CD1c-positive myeloid dendritic cell (primary cell): Measurements from ENCODE around the gene NUP210.
A peak's percentile ranks its signal among the peaks of the same experiment; 100 is the strongest.

ENCODE experiments used
- DNase-seq: peaks from one replicate; pipeline ENCODE4 v3.0.0-alpha.2; 2016; ENCODE audit errors: extremely low spot score

Gene NUP210

DNA sequence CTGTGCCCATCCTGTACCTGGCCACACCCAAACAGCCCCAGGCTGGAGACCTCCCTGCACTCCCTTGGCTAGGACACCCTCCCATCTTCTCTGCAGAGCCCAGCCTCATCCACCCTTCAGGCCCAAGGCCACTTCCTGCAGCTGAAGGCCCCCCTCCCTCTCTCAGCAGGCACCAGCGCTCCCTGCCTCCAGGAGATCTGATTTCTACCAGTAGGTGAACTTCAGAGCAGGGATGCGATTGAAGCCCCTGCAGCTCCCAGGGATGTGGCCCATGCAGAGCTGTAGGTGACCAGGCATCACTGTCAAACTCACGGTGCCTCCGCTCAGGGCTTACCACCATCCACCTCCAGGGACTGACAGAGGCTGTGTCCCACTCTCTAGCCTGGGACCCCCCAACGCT, 96.3 kb downstream of the NUP210 start:
- no peak for DNase-seq

DNA sequence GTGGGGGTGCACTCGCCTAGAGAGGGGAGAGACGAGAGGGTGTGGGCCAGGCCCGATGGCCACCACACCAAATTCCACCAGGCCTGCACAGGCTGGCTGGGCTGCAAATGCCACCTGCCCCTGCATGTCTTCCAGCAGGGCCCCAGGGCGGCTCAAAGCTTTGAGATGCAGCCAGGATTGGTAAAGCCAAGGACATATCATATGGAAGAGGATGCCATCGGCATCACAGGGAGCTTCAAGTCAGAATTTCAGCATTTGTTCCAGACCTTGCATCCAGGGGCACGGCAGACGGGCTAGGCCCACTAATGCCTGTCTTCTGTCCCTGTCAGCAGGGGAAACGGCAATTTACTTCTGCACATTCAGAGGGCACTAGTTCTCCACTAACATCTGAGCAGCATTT, 97.8 kb downstream of the NUP210 start:
- no peak for DNase-seq

DNA sequence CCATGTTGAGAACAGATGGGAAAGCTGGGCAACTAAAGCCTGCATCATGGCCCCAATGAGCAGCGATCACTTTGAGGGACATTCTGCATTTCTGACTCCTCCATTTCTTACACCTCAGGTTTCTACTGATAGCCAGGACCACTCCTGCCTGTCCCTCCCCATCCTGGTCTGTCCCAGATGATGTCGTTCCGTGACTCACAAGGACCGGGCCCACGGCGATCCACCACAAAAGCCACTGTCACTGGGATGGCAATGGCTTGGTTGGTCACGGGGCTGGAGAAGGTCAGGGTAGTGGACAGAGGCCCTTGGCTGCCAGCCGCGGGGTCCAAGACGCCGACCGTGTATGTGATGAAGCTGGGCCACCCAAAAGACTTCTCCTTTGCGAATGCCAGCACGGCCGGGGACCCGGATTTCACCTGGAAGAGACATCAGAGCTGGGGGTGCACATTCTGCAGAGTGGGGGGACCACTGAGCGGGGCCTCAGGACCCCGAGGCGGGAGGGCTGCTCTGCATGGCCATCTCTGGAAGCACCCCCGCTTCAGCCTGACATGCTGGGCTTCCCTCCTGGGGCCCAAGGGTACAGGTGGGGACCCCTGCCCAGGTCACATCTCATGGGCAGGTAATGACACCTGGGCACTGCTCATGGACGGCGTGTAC, 100.4 kb downstream of the NUP210 start:
- DNase-seq: no peak

DNA sequence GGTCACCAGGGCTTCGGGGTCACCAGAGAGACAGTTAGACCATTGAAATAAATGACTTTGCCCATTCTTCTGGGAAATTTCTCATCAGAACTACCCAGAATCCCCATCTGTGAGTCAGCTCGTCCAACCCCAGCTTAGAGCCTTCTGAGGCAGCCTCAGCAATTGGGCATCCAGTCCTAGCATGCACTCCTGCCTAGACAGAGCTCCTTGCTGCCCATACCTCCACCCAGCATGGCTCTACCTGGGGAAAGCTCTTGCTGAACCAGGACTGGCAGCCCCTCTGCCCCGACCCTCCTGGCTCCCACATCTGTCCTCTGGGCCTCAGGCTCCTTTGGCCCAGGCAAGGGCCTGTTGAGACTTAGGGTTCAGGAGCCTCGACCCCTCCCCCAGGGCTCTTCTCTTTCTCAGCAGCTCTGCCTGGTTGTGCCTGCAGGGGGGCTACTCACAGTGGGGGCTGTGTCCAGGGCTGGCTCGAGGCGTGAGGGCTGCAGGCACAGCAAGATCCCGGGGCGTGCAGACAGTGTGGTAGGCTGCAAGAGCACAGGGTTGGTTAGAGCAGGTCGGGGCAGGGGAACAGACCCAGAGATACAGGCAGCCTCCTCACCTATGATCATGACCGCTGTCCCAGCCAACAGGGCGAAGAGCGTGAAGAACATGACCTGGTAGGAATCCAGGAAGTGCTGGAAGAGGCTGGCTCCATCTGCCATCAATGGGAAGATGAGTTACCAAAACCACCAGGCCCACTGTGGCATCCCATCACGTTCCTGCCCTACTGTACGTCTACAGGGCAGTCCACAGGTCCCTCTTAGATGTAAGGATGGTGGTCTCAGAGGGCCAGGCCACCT, 101.3 kb downstream of the NUP210 start:
- DNase-seq: no peak

DNA sequence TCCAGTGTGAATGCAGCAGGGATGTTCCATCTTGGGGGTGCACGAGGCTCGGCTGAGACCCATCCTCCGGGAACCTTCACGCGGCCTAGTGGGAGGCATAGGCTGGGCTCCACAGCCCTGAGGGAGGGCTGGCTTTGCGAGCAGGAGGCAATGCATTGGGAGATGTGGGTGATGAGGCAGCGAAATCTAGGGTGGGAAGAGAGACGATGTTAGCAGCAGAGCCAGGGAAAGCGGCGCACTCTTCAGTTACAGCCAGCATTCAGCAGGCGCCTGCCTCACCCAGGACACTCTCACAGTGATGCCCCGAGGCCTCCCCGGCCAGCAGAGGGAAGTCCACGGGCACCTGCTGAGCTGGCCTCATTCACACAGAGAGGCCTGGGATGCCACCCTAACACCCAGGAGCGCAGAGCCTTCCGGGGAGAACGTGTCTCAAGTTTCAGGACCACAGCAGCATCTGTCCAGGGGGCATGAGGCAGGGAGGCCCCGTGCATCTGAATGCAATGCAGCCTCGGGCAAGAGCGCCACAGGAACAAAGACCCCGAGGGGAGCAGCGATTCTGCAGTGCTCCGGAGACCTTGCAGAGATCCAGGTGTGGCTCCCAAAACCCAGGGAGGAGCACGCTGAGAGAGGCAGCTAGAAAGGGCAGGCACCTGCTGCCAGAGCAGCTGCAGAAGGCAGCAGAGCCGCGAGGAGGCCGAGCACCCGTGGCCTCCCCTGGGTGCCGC, 102.4 kb downstream of the NUP210 start:
- DNase-seq: no peak

GRCh38 chr3:13316603-13317002, 103.5 kb downstream of the NUP210 start:
- no peak for DNase-seq

- no peak for DNase-seq
These were observed 105.2 kb downstream of the NUP210 start for GRCh38 chr3:13314877-13315276.

GRCh38 chr3:13313813-13314212, 106.3 kb downstream of the NUP210 start:
- no peak for DNase-seq

- no peak for DNase-seq
These were observed 111.1 kb downstream of the NUP210 start for GRCh38 chr3:13309004-13309403.

DNA sequence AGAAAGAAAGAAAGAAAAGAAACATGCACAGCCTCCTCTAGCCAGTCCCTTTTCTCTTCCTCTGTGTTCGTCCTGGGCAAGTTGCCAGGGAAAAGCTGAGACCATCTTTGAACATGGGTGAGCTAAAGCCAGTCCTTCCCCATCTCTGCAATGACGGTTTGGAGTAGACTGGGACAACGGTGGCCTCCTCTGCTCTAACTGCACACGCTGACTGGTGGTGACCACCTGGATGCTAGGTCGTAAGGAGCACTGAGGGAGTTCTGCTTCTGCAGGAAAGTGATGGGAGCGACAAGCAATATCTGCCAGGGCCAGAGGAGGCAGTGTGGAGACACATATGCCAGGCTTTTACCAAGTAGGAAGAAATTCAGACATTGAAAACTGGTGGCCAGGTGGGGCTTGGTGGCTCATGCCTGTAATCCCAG, 111.7 kb downstream of the NUP210 start:
- DNase-seq: peak; percentile 40

DNA sequence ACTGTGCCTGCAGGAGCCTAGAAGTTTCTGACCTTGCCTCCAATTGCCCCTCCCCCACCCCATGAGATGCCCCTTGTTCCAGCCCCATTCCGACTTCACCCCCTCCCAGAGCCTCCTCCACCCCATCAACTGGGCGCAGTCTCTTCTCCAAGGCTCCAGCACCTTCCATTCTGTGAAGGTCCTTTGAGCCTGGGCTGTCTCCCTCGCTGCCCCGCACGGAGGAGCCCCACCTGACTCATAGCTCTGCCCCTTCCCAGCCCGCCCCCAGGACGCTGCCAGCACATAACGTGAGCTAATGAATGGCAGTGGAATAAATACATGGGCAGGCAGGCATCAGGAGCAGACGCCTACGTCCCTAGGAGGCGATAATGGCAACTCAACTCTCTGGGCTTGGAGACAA, 113.1 kb downstream of the NUP210 start:
- no peak for DNase-seq

- DNase-seq: no peak
These were observed 114.5 kb downstream of the NUP210 start for GRCh38 chr3:13305623-13306022.

DNA sequence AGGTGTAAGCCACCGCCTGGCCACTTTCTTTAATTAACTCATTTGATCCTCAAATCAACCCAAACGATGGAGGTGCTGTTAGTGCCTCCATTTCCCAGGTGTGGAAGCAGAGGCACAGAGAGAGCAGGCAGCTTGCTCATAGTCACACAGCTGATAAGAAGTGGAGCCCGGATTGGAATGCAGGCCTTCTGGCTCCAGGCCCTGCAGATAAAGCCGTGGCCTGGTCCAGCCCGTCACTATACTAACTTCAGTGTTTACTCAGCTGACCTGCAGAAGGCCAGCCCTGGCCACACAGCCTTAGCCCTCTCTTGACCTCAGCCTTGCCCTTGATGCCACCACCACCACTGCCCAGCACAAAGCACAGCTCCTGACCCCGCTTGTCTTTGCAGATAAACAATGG, 116.7 kb downstream of the NUP210 start:
- DNase-seq: no peak

GRCh38 chr3:13301286-13301987, 118.7 kb downstream of the NUP210 start:
- DNase-seq: peak; percentile 69

- no peak for DNase-seq
These were observed 119.4 kb downstream of the NUP210 start for GRCh38 chr3:13300546-13301285.

GRCh38 chr3:13299531-13300155, 120.5 kb downstream of the NUP210 start:
- DNase-seq: no peak

DNA sequence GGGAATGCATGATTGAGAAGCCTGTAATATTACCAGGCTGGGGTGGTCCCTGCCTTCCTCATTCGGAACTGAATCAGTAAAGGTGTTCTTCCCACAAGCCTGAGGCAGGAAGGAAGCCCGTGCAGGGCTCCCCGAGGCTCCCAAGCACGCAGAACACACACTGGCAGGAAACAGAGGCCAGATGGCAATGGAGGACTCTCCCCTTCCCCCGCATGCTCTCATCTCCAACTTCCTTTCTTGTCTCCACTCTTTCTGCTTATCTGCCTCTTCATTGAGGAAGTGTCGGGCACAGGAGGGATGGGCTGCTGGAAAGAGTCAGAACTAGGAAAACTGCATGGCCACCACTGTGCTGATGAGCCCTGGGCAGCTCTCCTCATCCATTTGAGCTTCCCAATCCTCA, 123.5 kb downstream of the NUP210 start:
- DNase-seq: no peak

- no peak for DNase-seq
These were observed 125.4 kb downstream of the NUP210 start for GRCh38 chr3:13294442-13295351.

GRCh38 chr3:13292375-13292774, 127.7 kb downstream of the NUP210 start:
- DNase-seq: no peak

DNA sequence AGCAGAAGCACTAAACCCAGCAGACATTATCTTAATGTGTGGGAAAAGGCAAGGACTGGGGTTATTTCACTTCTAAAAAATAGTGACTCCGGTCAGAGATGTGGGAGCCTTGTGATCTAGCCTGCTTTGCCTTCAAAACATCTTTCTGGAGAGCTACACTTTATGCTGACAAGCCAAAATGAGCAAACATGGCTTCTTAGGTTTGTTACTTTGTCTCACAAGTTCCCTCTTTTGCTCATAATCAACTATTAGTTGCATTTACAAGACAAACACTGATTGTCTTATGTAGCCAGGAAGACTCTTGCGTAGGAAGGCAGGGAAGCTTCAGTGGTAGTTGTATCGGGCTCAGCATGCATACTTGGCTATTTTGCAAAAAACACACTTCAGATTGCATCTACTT, 129.2 kb downstream of the NUP210 start:
- no peak for DNase-seq
